GM13976 (cell line): ENCODE measurements around the gene SNCB.
A peak's percentile ranks its signal among the peaks of the same experiment; 100 is the strongest.

Experiments used
- DNase-seq: peaks from one replicate; pipeline ENCODE4 v3.0.0; 2012; ENCODE audit warnings: low spot score
- CTCF ChIP-seq: IDR thresholded peaks from 2 replicates; pipeline ENCODE4 v1.5.1; 2012; ENCODE audit warnings: borderline replicate concordance, mild to moderate bottlenecking; ENCODE audit not compliant: insufficient read depth; ENCODE audit errors: extremely low read depth, missing control alignments, control extremely low read depth
- in situ Hi-C: fragments of 300-500 bp; cut with MboI; formaldehyde crosslinking; loops from one replicate; pipeline ENCODE4 v1.12.0; 2022; ENCODE audit warnings: low sequenced_read_pairs, mixed read lengths, inconsistent platforms; ENCODE audit not compliant: unreplicated experiment

Gene SNCB

GRCh38 chr5:176661676-176662075, 31.3 kb upstream of the SNCB start:
- no peak for TF ChIP-seq CTCF
- in situ Hi-C loops: loop anchor here (10.0 to 25.0 kb wide), 2 partner anchors 301 to 453 kb away; no protein-coding TSS in a partner anchor
- no peak for DNase-seq

GRCh38 chr5:176660860-176661641, 30.7 kb upstream of the SNCB start:
- in situ Hi-C loops: loop anchor here (10.0 to 25.0 kb wide), 2 partner anchors 301 to 454 kb away; no protein-coding TSS in a partner anchor
- DNase-seq: peak; percentile 96

GRCh38 chr5:176660530-176660859, 30.2 kb upstream of the SNCB start:
- no peak for TF ChIP-seq CTCF
- DNase-seq: no peak
- in situ Hi-C loops: loop anchor here (10.0 to 25.0 kb wide), 2 partner anchors 302 to 454 kb away; no protein-coding TSS in a partner anchor

More at GRCh38 chr5:176660860-176661641, 30.7 kb upstream of the SNCB start:
- peak; percentile 96 for TF ChIP-seq CTCF

GRCh38 chr5:176659860-176660461, 29.6 kb upstream of the SNCB start:
- in situ Hi-C loops: loop anchor here (10.0 to 25.0 kb wide), 2 partner anchors 302 to 455 kb away; no protein-coding TSS in a partner anchor
- TF ChIP-seq CTCF: no peak
- no peak for DNase-seq

GRCh38 chr5:176659512-176659839, 29.1 kb upstream of the SNCB start:
- TF ChIP-seq CTCF: no peak
- in situ Hi-C loops: loop anchor here (25.0 kb wide), 1 partner anchor 303 kb away; no protein-coding TSS in a partner anchor
- DNase-seq: no peak

GRCh38 chr5:176658817-176659511, 28.6 kb upstream of the SNCB start:
- in situ Hi-C loops: loop anchor here (25.0 kb wide), 1 partner anchor 303 kb away; no protein-coding TSS in a partner anchor
- no peak for DNase-seq
- no peak for TF ChIP-seq CTCF
